Measurements from ENCODE around the gene MTMR11.
"Not testable (repeated sequence)": the region's sequence is repeated elsewhere in the genome, so short reads cannot be mapped to it uniquely, and the experiment has no call there.

MTMR11 gene

DNA sequence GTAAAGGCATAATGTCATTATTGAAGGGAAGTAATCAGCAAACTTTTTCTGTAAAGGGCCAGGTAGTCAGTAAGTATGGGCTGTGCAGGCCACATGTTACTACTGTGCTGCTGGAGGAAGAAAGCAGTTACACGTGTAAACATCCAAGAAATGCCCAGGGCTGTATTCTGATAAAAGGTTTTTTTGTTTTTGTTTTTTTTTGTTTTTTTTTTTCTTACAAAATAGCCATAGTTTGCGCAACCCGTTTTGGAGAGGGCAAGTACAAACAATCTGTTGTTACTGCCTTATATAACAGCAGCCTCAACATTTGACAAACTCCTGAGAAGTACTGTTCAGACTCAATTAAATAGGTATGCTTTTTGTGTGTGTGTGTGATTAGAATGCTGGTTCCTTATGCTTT lies 26.7 kb upstream of the MTMR11 start:
- 70 to 83% methylated on average over 1 of the region's 3 CpGs for WGBS, 2 experiments (ENCODE audit: insufficient coverage in 2 of 2)
- no peak overlapping the region for H3K4me3 ChIP-seq (ENCODE audit: extremely low read depth, insufficient read depth, low read length, poor library complexity, severe bottlenecking)
- peaks cover 84% of the 10 kb centered on the region for H3K36me3 ChIP-seq (ENCODE audit: control insufficient read depth, insufficient read depth, low read length)
- no peaks in the 10 kb centered on the region for H3K4me1 ChIP-seq (ENCODE audit: control insufficient read depth, insufficient read depth, low read length, poor library complexity, severe bottlenecking)
- H3K9me3 ChIP-seq (ENCODE audit: control insufficient read depth, low read length): no peaks in the 10 kb centered on the region
- no peak overlapping the region for H3K27ac ChIP-seq (ENCODE audit: low read depth, low read length, severe bottlenecking)

DNA sequence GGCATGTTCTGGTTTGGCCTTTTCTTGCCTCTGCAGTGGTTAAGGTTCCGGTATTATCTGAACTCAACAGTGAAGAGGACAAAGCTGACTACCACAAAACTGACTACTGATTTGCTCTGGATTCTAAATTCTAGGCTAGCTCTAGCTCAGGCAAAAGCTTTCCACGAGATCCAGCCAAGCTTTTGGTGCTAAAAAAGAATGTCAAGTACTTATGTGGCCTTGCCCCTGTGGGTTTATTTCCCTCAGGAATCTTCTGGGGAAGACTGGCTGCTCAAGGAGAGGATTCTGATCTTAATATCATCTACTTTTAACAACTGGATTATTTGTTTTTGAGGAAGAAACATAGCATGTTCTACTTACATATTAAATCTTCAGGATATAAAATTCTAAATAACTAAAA lies 26.1 kb upstream of the MTMR11 start:
- Histone ChIP-seq H3K36me3 (ENCODE audit: control insufficient read depth, insufficient read depth, low read length) (peaks cover 90% of the 10 kb centered on the region), H3K4me1 (ENCODE audit: control insufficient read depth, insufficient read depth, low read length, poor library complexity, severe bottlenecking) (no peaks in the 10 kb centered on the region)

DNA sequence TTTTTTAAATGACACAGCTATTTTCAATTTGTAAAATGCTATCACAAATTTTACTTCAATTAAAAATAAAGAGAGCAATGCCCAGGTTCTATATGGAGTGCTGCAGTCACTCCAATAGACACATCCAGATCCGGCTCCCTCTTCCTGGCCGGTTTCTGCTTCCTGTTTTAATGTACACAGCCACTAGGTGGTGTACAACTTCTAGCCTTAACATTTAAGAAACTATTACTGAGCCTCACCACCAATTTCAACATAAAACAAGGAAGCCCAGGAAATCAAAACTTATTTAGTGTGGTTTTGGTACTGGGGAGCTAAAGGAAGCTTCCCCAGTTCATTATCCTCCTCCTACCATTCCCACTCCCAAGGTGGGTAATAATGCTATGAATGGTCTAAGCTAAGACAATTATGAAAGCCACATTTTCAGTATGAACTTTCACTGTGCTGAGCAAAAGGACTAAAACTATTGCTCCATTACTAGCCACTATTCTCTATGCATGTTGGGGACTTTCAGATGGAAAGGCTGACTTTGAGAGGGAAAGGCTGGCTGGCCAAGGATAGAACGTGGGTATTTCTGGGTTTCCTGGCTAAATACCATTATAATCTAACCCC lies 25.5 kb upstream of the MTMR11 start:
- H3K9me3 ChIP-seq (ENCODE audit: control insufficient read depth, low read length): no peaks in the 10 kb centered on the region
- no peaks in the 10 kb centered on the region for H3K4me1 ChIP-seq (ENCODE audit: control insufficient read depth, insufficient read depth, low read length, poor library complexity, severe bottlenecking)
- H3K4me3 ChIP-seq (ENCODE audit: extremely low read depth, insufficient read depth, low read length, poor library complexity, severe bottlenecking): no peak overlapping the region
- 36 to 69% methylated on average over 2 of the region's 3 CpGs for WGBS, 2 experiments (ENCODE audit: insufficient coverage in 2 of 2)
- peaks cover 88% of the 10 kb centered on the region for H3K36me3 ChIP-seq (ENCODE audit: control insufficient read depth, insufficient read depth, low read length)
- peak overlapping the region; percentile 53 for H3K27ac ChIP-seq (ENCODE audit: low read depth, low read length, severe bottlenecking)

More for the DNA sequence above, 26.1 kb upstream of the MTMR11 start:
- Histone ChIP-seq H3K27ac (ENCODE audit: low read depth, low read length, severe bottlenecking) (peak overlapping the region; percentile 53), H3K4me3 (ENCODE audit: extremely low read depth, insufficient read depth, low read length, poor library complexity, severe bottlenecking) (no peak overlapping the region), H3K9me3 (ENCODE audit: control insufficient read depth, low read length) (no peaks in the 10 kb centered on the region)
- 94 to 100% methylated on average over 1 to 2 of the region's 2 CpGs for WGBS, 2 experiments (ENCODE audit: insufficient coverage in 2 of 2)

DNA sequence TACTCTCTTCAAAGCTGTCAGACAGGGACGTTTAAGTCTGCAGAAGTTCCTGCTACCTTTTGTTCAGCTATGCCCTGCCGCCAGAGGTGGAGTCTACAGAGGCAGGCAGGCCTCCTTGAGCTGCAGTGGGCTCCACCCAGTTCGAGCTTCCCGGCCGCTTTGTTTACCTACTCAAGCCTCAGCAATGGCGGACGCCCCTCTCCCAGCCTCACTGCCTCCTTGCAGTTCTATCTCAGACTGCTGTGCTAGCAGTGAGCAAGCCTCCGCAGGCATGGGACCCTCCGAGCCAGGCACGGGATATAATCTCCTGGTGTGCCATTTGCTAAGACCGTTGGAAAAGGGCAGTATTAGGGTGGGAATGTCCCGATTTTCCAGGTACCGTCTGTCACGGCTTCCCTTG lies 20.9 kb upstream of the MTMR11 start:
- 97 to 100% methylated on average over 12 to 14 of the region's 14 CpGs for WGBS, 2 experiments (ENCODE audit: insufficient coverage in 2 of 2)
- peaks cover 52% of the 10 kb centered on the region for H3K36me3 ChIP-seq (ENCODE audit: control insufficient read depth, insufficient read depth, low read length)
- H3K4me3 ChIP-seq (ENCODE audit: extremely low read depth, insufficient read depth, low read length, poor library complexity, severe bottlenecking); H3K27ac ChIP-seq (ENCODE audit: low read depth, low read length, severe bottlenecking); H3K9me3 ChIP-seq (ENCODE audit: control insufficient read depth, low read length); H3K4me1 ChIP-seq (ENCODE audit: control insufficient read depth, insufficient read depth, low read length, poor library complexity, severe bottlenecking): not testable (repeated sequence)

DNA sequence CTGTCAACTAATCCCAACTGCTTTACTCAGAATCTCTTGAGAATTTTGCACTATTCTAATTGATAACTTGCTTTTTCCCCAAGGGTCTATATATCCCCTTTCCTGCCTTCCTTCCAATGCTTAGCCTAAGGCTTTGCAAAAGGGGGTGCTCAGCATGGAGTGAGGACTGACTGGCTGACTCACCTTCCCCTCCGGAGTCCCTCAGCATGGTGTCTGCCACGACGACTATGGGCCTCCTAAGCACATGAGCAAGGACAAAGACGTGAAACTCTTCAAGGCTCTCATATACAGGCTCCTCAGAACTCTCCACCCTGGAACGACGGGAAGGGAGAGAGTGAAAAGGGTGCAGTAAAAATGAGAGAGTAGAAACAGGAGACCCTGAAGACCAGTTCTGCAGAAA lies 13.2 kb upstream of the MTMR11 start:
- H3K4me1 ChIP-seq (ENCODE audit: control insufficient read depth, insufficient read depth, low read length, poor library complexity, severe bottlenecking): no peaks in the 10 kb centered on the region
- no peak overlapping the region for H3K4me3 ChIP-seq (ENCODE audit: extremely low read depth, insufficient read depth, low read length, poor library complexity, severe bottlenecking)
- peaks cover 52% of the 10 kb centered on the region for H3K36me3 ChIP-seq (ENCODE audit: control insufficient read depth, insufficient read depth, low read length)
- WGBS, 2 experiments (ENCODE audit: insufficient coverage in 2 of 2): 90 to 92% methylated on average over 2 of the region's 6 CpGs
- no peaks in the 10 kb centered on the region for H3K9me3 ChIP-seq (ENCODE audit: control insufficient read depth, low read length)
- no peak overlapping the region for H3K27ac ChIP-seq (ENCODE audit: low read depth, low read length, severe bottlenecking)

DNA sequence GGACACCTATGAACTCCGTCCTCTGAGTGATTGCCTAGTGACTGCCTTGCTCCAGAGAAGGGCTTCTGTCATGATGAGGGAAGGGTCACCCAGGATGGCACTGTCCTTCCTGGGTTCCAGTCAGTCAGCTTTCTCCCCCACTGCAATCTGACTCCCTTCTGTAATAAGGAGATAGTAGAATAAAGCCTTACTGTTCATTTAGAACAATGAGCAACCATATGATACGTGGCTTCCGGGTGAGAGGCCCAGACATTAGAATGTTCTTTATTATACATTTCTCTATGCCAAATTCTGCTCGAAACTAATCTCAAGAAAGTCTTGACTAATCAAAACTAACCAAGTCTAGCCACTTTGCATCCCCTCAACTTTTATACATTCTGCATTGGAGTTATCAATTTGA lies 8.5 kb upstream of the MTMR11 start:
- H3K4me1 ChIP-seq (ENCODE audit: control insufficient read depth, insufficient read depth, low read length, poor library complexity, severe bottlenecking): peaks cover 5% of the 10 kb centered on the region
- 90 to 97% methylated on average over 4 of the region's 4 CpGs for WGBS, 2 experiments (ENCODE audit: insufficient coverage in 2 of 2)
- no peak overlapping the region for H3K4me3 ChIP-seq (ENCODE audit: extremely low read depth, insufficient read depth, low read length, poor library complexity, severe bottlenecking)
- no peaks in the 10 kb centered on the region for H3K9me3 ChIP-seq (ENCODE audit: control insufficient read depth, low read length)
- H3K36me3 ChIP-seq (ENCODE audit: control insufficient read depth, insufficient read depth, low read length): peaks cover 63% of the 10 kb centered on the region
- no peak overlapping the region for H3K27ac ChIP-seq (ENCODE audit: low read depth, low read length, severe bottlenecking)

DNA sequence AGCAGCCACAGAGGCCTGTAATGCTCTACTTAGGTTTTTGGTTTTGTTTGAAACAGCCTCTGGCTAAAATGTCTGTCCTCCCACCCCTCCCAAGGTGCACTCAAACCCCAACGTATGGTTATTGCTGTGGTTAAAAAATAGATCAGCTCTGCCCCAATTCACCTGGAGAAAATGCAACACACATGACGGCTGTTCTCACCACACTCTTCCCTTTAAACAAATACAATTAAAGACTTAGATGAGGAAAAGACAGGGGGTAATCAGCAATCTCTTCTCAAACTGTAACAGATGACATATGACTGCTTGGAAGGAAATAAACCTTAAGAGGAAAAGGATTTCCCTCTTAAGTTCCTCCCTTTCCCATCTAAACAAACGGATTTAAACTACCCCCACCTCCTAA lies 6.2 kb upstream of the MTMR11 start:
- 75% methylated on average over 1 of the region's 3 CpGs; no CpG with 5 or more reads in 1 of the 2 experiments for WGBS, 2 experiments (ENCODE audit: insufficient coverage in 2 of 2)
- Histone ChIP-seq H3K9me3 (ENCODE audit: control insufficient read depth, low read length) (no peaks in the 10 kb centered on the region), H3K36me3 (ENCODE audit: control insufficient read depth, insufficient read depth, low read length) (peaks cover 40% of the 10 kb centered on the region), H3K4me3 (ENCODE audit: extremely low read depth, insufficient read depth, low read length, poor library complexity, severe bottlenecking) (no peak overlapping the region), H3K4me1 (ENCODE audit: control insufficient read depth, insufficient read depth, low read length, poor library complexity, severe bottlenecking) (peaks cover 21% of the 10 kb centered on the region), H3K27ac (ENCODE audit: low read depth, low read length, severe bottlenecking) (peak overlapping the region; percentile 13)

DNA sequence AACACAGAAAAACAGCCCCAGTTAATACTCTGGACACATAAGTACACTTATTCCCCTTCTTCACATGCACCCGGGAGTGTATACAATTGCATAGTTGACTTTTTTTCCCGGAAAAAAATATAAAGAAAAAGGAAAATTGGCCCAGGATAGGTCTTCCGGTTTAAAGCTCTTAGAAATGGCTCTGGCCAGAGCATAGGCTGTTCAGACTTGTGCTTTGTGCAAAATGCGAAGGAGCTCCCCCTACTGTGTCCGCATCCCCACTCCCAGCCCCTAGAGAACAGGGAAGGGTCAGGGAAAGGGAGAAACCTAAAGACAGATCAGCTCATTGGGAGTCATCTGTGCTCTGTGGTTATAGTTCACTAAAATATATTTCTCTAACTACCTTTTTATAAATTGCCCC lies 5.5 kb upstream of the MTMR11 start:
- 46% methylated on average over 3 of the region's 5 CpGs; no CpG with 5 or more reads in 1 of the 2 experiments for WGBS, 2 experiments (ENCODE audit: insufficient coverage in 2 of 2)
- H3K9me3 ChIP-seq (ENCODE audit: control insufficient read depth, low read length): no peaks in the 10 kb centered on the region
- peaks cover 27% of the 10 kb centered on the region for H3K4me1 ChIP-seq (ENCODE audit: control insufficient read depth, insufficient read depth, low read length, poor library complexity, severe bottlenecking)
- H3K36me3 ChIP-seq (ENCODE audit: control insufficient read depth, insufficient read depth, low read length): peaks cover 33% of the 10 kb centered on the region
- H3K4me3 ChIP-seq (ENCODE audit: extremely low read depth, insufficient read depth, low read length, poor library complexity, severe bottlenecking): no peak overlapping the region
- H3K27ac ChIP-seq (ENCODE audit: low read depth, low read length, severe bottlenecking): no peak overlapping the region

DNA sequence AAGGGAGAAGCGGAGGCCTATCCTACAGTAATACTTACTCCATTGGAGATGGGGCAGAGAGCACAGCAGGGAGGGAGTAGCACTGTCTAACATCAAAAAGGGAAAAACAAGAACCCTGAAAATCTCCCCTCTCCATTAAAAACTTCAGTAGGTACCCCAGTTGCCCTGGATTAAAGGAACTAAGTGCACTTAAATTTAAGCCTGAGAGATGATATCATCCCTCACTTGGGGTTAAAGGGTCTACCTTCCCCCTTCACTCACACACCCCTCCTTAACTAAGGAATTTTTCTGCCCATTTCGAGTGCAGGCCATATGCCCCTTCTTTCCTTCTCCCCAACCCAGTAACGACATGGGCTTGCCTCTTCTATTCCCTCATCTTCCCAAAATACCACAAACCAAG lies 3.7 kb upstream of the MTMR11 start:
- WGBS, 2 experiments (ENCODE audit: insufficient coverage in 2 of 2): 52 to 65% methylated on average over 2 of the region's 3 CpGs
- peak overlapping the region; percentile 24 for H3K27ac ChIP-seq (ENCODE audit: low read depth, low read length, severe bottlenecking)
- no peak overlapping the region for H3K4me3 ChIP-seq (ENCODE audit: extremely low read depth, insufficient read depth, low read length, poor library complexity, severe bottlenecking)
- H3K9me3 ChIP-seq (ENCODE audit: control insufficient read depth, low read length): no peaks in the 10 kb centered on the region
- peaks cover 39% of the 10 kb centered on the region for H3K4me1 ChIP-seq (ENCODE audit: control insufficient read depth, insufficient read depth, low read length, poor library complexity, severe bottlenecking)
- H3K36me3 ChIP-seq (ENCODE audit: control insufficient read depth, insufficient read depth, low read length): peaks cover 22% of the 10 kb centered on the region

DNA sequence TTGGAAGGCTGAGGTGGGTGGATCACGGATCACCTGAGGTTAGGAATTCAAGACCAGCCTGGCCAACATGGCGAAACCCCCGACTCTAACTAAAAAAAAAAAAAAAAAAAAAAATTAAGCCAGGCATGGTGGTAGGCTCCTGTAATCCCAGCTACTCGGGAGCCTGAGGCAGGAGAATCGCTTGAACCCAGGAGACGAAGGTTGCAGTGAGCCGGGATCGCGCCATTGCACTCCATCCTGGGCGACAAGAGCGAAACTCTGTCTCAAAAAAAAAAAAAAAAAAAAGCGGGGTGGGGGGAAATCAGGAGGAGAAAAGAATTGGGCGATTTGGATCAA lies 2.0 kb upstream of the MTMR11 start:
- not testable (repeated sequence) for H3K36me3 ChIP-seq (ENCODE audit: control insufficient read depth, insufficient read depth, low read length); H3K9me3 ChIP-seq (ENCODE audit: control insufficient read depth, low read length)
- H3K4me1 ChIP-seq (ENCODE audit: control insufficient read depth, insufficient read depth, low read length, poor library complexity, severe bottlenecking): peaks cover 39% of the 10 kb centered on the region
- 15 to 34% methylated on average over 6 to 7 of the region's 13 CpGs for WGBS, 2 experiments (ENCODE audit: insufficient coverage in 2 of 2)
- peak overlapping the region; percentile 14 for H3K4me3 ChIP-seq (ENCODE audit: extremely low read depth, insufficient read depth, low read length, poor library complexity, severe bottlenecking)
- peak overlapping the region; percentile 92 for H3K27ac ChIP-seq (ENCODE audit: low read depth, low read length, severe bottlenecking)

DNA sequence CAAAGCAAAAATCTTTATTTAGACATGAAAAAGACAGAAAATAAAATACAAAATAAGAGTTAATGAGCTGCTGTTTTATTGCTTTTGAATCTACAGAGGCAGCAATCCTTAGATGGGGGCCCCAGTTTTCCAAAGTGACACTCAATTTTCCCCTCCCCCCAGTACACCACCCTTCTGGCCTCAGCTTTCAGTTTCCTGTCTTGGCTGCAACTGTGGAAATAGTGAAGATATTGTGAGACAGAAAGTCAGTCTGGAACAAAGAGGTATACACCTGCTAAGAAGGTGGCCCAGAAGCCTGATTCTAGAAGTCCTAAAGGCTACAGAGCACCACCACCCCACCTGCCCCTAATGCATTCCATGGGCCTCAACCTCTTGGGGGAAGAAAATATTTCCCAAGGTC lies 1.1 kb upstream of the MTMR11 start:
- no peaks in the 10 kb centered on the region for H3K9me3 ChIP-seq (ENCODE audit: control insufficient read depth, low read length)
- no peak overlapping the region for H3K27ac ChIP-seq (ENCODE audit: low read depth, low read length, severe bottlenecking)
- H3K4me3 ChIP-seq (ENCODE audit: extremely low read depth, insufficient read depth, low read length, poor library complexity, severe bottlenecking): no peak overlapping the region
- peaks cover 39% of the 10 kb centered on the region for H3K4me1 ChIP-seq (ENCODE audit: control insufficient read depth, insufficient read depth, low read length, poor library complexity, severe bottlenecking)
- H3K36me3 ChIP-seq (ENCODE audit: control insufficient read depth, insufficient read depth, low read length): no peaks in the 10 kb centered on the region
